ENCODE data around the gene OR5H15.
"Not testable (repeated sequence)": the region's sequence is repeated elsewhere in the genome, so short reads cannot be mapped to it uniquely, and the experiment has no call there.

Gene OR5H15

DNA sequence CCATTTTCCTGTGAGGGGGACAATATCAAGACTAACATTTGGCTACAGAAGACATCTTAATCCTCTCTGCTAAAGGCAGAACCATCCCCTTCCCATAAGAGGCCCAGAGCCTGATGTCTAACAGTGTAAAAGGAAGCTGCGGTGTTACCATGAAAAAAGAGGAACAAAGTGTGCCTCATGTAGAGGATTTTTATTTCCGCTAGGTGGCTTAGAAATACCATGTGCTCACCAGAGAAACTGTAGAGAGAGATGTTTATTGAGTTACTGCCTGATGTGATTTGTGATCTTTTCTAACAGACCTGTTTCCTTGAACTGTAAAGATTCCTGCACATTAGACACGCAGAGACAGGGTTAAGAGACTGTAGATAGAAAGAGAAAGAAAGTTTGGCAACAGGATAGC is 22.0 kb downstream of the OR5H15 start:
- no peak overlapping the region for H3K4me3 ChIP-seq (ENCODE audit: low read depth, low read length)
- TF ChIP-seq, protein P1, sequence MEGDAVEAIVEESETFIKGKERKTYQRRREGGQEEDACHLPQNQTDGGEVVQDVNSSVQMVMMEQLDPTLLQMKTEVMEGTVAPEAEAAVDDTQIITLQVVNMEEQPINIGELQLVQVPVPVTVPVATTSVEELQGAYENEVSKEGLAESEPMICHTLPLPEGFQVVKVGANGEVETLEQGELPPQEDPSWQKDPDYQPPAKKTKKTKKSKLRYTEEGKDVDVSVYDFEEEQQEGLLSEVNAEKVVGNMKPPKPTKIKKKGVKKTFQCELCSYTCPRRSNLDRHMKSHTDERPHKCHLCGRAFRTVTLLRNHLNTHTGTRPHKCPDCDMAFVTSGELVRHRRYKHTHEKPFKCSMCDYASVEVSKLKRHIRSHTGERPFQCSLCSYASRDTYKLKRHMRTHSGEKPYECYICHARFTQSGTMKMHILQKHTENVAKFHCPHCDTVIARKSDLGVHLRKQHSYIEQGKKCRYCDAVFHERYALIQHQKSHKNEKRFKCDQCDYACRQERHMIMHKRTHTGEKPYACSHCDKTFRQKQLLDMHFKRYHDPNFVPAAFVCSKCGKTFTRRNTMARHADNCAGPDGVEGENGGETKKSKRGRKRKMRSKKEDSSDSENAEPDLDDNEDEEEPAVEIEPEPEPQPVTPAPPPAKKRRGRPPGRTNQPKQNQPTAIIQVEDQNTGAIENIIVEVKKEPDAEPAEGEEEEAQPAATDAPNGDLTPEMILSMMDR (IDR thresholded peaks at IDR 0.05; ENCODE audit: low read depth, low read length): peak; percentile 5
- peak; percentile 93 for TF ChIP-seq MYC (IDR thresholded peaks at IDR 0.05; ENCODE audit: low read depth, low read length)
- TF ChIP-seq, protein P2, sequence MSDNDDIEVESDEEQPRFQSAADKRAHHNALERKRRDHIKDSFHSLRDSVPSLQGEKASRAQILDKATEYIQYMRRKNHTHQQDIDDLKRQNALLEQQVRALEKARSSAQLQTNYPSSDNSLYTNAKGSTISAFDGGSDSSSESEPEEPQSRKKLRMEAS (IDR thresholded peaks at IDR 0.05; ENCODE audit: low read depth, low read length): peak; percentile 92
- TF ChIP-seq POLR2A (IDR thresholded peaks at IDR 0.05; ENCODE audit: extremely low read depth, insufficient read length): no peak
- DNase-seq (ENCODE audit: low read depth): peak; percentile 52

DNA sequence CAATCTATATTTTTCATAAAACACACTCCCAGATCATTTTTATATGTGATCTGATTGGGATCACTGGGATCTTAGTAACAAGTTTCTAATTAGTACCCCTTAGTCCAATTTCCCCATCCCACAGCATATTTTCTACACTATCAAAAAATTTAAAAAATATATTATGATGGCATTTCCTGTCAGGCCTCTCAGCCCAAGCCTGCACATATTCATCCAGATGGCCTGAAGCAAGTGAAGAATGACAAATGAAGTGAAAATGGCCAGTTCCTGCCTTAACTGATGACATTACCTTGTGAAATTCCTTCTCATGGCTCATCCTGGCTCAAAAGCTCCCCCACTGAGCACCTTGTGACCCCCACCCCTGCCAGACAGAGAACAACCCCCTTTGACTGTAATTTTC is 24.4 kb downstream of the OR5H15 start:
- not testable (repeated sequence) for DNase-seq (ENCODE audit: low read depth); H3K4me3 ChIP-seq (ENCODE audit: low read depth, low read length)

DNA sequence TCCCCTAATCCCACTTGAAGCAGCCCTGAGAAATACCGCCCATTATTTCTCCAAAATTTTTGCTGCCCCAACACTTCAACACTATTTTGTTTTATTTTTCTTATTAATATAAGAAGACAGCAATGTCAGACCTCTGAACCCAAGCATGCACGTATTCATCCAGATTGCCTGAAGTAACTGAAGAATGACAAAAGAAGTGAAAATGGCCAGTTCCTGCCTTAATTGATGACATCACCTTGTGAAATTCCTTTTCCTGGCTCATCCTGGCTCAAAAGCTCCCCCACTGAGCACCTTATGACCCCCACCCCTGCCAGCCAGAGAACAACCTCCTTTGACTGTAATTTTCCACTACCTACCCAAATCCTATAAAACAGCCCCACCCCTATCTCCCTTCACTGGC is 29.8 kb downstream of the OR5H15 start:
- not testable (repeated sequence) for DNase-seq (ENCODE audit: low read depth); H3K4me3 ChIP-seq (ENCODE audit: low read depth, low read length)

GRCh38 chr3:98199020-98199419 is 32.5 kb downstream of the OR5H15 start:
- H3K4me3 ChIP-seq (ENCODE audit: low read depth, low read length): no peak overlapping the region
- TF ChIP-seq MYC (IDR thresholded peaks at IDR 0.05; ENCODE audit: low read depth, low read length) (no peak), POLR2A (IDR thresholded peaks at IDR 0.05; ENCODE audit: extremely low read depth, insufficient read length) (no peak)
- TF ChIP-seq, protein P2 (IDR thresholded peaks at IDR 0.05; ENCODE audit: low read depth, low read length): no peak
- TF ChIP-seq, protein P1 (IDR thresholded peaks at IDR 0.05; ENCODE audit: low read depth, low read length): no peak
- DNase-seq (ENCODE audit: low read depth): no peak

DNA sequence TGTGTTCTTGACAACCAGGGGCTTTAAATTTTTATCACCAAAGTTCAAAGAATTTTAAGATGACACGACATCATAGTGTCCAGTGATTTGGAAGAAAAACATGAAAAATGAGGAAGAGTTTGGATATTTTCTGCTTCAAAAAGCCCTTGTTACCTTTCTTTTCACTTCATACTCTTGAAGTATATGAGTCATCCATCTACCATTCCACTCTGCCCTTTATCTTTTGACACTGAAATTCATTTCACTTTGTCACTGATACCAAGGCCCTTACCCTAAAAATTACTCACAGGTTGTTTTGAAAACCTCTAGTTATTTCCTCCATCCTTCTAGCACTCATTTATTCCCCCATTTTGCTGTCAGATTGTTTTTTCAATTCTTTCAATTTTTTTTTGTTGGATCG is 42.7 kb downstream of the OR5H15 start:
- no peak overlapping the region for H3K4me3 ChIP-seq (ENCODE audit: low read depth, low read length)
- TF ChIP-seq, protein P1 (IDR thresholded peaks at IDR 0.05; ENCODE audit: low read depth, low read length): no peak
- TF ChIP-seq POLR2A (IDR thresholded peaks at IDR 0.05; ENCODE audit: extremely low read depth, insufficient read length) (no peak), MYC (IDR thresholded peaks at IDR 0.05; ENCODE audit: low read depth, low read length) (no peak)
- TF ChIP-seq, protein P2 (IDR thresholded peaks at IDR 0.05; ENCODE audit: low read depth, low read length): no peak
- no peak for DNase-seq (ENCODE audit: low read depth)

DNA sequence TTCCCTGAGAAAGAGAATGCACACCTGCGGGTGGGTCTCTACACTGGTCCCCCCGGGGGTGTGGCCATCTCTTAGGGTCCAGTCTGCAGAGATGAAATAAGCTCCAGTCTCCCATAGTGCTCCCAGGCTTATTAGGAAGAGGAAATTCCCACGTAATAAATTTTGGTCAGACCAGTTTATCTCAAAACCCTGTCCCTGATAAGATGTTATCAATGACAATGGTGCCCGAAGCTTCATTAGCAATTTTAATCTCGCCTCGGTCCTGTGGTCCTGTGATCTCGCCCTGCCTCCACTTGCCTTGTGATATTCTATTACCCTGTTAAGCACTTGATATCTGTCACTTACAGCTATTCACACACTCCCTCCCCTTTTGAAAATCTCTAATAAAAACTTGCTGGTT is 46.8 kb downstream of the OR5H15 start:
- no peak for TF ChIP-seq MYC (IDR thresholded peaks at IDR 0.05; ENCODE audit: low read depth, low read length)
- no peak overlapping the region for H3K4me3 ChIP-seq (ENCODE audit: low read depth, low read length)
- DNase-seq (ENCODE audit: low read depth): no peak

DNA sequence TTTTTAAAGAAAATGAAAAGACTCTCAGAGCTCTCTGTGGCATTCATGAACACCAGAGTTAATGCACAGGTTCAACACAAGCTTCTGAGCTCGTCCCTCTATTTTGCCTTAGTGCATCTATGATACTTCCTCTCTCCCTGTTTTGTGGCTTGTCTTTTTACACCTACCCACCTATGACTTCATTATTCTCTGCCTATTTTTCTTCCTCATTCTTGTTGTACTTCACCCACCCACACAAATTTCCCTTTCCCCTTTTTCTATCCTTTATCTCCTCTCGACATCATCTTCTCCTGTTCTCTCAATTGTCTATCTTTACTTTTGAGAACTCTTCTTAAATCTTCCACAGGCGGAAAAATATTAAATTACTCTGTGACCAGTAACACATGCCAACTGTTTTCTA is 48.6 kb downstream of the OR5H15 start:
- H3K4me3 ChIP-seq (ENCODE audit: low read depth, low read length): no peak overlapping the region
- no peak for DNase-seq (ENCODE audit: low read depth)
- TF ChIP-seq POLR2A (IDR thresholded peaks at IDR 0.05; ENCODE audit: extremely low read depth, insufficient read length) (no peak), MYC (IDR thresholded peaks at IDR 0.05; ENCODE audit: low read depth, low read length) (no peak)
- TF ChIP-seq, protein P1 (IDR thresholded peaks at IDR 0.05; ENCODE audit: low read depth, low read length): no peak
- TF ChIP-seq, protein P2 (IDR thresholded peaks at IDR 0.05; ENCODE audit: low read depth, low read length): no peak

Measured in NB4 (cell line).